NCI-H2227 (cell line): ENCODE results near the gene PLA2G3.

Experiments
- DNase-seq: peaks from one replicate; lab custom pipeline; 2025; ENCODE audit not compliant: unreplicated experiment; lab: John Stamatoyannopoulos, UW

The PLA2G3 gene

DNA sequence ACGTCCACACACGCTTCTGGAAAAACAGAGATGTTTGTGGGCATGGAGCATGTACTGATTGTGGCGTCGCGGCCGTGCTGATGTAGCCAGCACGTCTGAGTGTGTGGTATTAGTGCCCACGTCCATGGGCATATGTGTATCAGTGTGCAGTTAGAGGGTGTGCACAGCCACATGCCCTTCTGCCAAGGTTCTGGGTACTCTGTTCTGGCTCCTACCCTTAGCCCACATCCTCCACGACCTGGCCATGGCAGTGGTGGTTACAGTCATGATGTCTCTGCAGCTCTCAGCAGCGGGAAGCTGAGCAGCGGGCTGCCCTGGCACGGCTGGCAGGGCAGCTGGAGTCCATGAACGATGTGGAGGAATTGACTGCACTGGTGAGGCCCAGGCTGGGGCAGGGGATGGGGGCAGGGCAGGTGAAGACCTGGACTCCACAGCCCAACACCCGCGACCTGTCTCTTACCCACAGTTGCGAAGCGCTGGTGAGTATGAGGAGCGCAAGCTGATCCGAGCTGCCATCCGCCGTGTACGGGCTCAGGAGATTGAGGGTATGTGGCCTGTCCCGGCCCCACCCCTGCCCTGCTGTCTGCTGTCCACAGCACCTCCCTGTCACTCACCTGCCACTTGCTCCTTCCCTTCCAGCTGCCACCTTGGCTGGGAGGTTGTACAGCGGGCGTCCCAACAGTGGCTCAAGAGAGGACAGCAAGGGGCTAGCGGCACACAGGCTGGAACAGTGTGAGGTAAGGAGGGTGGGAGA is 51.9 kb downstream of the PLA2G3 start:
- DNase-seq, result no peak

DNA sequence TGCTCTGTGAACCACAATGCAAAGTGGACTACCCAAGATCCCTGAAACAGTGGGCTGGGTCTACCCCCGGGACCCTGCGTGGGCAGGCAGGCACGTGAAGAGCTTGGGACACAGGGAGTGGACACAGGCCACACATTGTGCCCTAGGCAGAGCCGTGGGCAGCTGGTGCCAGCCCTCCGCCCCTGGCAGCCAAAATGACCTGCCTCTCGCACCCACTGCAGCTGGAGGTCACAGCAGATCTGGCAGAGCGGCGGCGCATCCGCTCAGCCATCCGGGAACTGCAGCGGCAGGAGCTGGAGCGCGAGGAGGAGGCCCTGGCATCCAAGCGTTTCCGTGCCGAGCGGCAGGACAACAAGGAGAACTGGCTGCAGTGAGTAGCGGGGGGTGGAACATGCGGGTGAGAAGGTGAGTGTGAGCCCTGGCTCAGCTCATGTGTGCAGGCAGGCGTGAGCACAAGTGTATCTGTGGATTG is 52.5 kb downstream of the PLA2G3 start:
- DNase-seq, result no peak

DNA sequence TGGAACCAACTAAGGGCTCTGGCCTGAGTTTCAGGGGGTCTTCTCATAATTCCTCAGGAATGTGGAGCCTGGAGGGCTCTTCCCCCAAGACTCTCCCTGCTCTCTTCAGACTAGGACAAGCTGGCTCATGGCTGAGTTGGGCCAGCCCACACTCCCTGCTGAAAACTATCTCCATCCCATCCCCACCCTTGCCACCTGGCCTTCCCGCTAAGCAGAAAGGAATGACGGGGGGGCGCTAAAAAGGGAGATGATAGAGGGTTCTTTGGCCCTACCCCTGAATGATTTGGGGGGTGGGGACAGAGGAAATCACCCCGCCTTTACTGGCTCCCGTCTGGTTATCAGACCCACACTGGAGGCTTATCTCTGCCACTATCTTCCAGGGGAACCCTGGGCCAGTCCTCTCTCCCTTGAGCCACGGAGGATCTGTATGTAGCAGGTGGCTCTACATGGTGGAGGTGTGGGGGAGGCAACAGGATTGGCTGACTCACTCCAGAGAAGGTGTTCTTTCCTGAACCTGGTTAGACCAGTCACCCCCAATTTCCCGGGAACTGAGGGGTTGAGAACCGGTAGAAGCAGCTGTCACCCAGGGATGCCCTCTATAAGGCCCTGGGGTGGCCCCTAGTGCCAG is 53.5 kb downstream of the PLA2G3 start:
- DNase-seq, result no peak

DNA sequence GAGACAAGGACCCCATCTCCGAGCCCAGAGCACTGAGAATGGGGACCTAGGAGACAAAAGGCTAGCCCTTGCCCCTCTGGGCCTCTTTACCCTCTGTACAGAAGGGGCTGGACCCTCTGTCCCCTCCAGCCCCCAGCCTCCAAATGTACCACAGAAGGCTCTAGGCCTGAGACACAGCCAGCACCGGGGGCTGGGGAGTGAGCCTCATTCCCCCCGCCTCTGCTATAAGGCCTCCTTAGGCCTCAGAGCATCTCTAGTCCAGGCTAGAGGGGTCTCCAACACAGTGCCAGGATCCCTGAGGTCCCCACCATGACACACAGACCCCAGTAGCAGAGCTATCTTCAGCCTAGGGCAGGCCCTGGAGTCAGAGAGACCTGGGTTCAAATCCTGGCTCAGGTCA is 54.4 kb downstream of the PLA2G3 start:
- no peak for DNase-seq

DNA sequence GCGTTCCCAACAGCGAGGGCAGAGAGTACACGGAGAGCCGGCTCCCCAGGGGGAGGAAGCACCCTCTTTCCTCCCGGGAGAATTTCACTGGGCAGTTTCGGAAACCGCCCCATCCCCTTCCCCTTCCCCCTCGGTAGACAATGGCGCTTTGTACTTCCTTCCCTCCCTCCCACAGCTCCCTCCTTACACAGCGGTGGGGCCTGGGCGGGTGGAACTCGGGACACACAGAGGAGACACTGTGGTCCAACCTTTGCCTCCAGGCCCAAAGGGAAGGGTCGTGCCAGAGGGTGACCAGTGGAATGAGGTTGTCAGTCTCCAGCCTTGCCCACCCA is 54.8 kb downstream of the PLA2G3 start:
- no peak for DNase-seq

DNA sequence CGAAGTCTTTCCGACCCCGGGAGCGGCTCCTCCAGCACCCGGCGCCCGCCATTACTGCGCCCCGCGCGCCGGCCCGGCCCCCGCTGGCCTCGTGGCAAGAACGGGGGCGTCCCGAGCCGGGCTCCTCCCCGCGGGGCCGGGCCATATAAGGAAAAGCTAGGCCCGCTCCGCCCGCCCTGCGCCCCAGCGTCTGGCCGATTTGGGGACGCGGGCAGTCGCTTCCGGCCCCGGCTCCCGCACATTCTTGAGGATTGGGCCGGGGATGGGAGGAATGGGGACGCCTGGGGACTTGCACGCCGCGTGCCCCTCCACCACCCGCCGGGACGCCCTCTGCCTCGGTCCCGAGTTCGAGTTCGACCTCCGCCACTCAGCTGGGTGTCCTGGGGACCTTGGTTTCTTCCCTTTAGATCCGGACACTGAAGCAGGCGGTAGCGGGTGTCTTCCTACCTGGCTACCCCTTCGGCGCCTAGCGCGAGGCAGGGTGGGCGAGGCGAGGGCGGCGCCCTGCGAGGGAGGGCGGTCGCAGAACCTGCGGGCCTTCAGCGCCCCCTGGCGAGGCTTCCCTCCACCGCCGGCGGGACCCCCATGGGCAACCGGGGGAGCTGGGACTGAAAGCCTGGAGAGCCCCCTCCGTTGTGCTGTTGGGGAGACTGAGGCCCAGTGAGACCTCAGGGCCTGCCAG is 55.4 kb downstream of the PLA2G3 start:
- DNase-seq, result no peak
